IgD-negative memory B cell (primary cell): Measurements from ENCODE around the gene CABLES1. TPM values are rescaled to one million over a fixed set of nuclear protein-coding genes. Genes with fewer than 3 reads are reported as not detected.
"Not testable (repeated sequence)": the region's sequence is repeated elsewhere in the genome, so short reads cannot be mapped to it uniquely, and the experiment has no call there.

Experiments used
- H3K27ac Mint-ChIP-seq, 3 donors: one replicate each; pipeline ENCODE4 v1.8.0; 2020 to 2022; ENCODE audit warnings: mild to moderate bottlenecking in 3 of 3, mixed read lengths in 3 of 3, moderate library complexity in 1 of 3
- H3K27me3 Mint-ChIP-seq: one replicate; pipeline ENCODE4 v1.8.0; 2021; ENCODE audit warnings: mixed read lengths
- H3K36me3 Mint-ChIP-seq: one replicate; pipeline ENCODE4 v1.8.0; 2020; ENCODE audit warnings: mild to moderate bottlenecking, mixed read lengths
- H3K4me1 Mint-ChIP-seq, 3 donors: one replicate each; pipeline ENCODE4 v1.8.0; 2020 to 2022; ENCODE audit warnings: mixed read lengths in 3 of 3, mild to moderate bottlenecking in 1 of 3
- H3K4me3 Mint-ChIP-seq, 4 donors: one replicate each; pipeline ENCODE4 v1.8.0; 2020 to 2022; ENCODE audit warnings: mild to moderate bottlenecking in 4 of 4, mixed read lengths in 4 of 4, moderate library complexity in 3 of 4
- H3K9me3 Mint-ChIP-seq, 3 donors: one replicate each; pipeline ENCODE4 v1.8.0; 2020 to 2021; ENCODE audit warnings: mixed read lengths in 3 of 3, mild to moderate bottlenecking in 1 of 3
- polyA plus RNA-seq: library from polyadenylated mRNA; unstranded; fragments of 300-500 nt; fragmentation: Illumina TruSeq; gene quantifications from one replicate; pipeline ENCODE4 v1.2.3, GENCODE V29; 2021

Gene CABLES1
- polyA plus RNA-seq, 1 donor from 2014 or later = 0.30 TPM

GRCh38 chr18:23234619-23235018 lies 99.3 kb downstream of the CABLES1 start:
- Mint-ChIP-seq H3K9me3 (no peaks in the 10 kb centered on the region), H3K36me3 (no peaks in the 10 kb centered on the region), H3K4me1 (peaks cover 5 to 30% (median 26%) of the 10 kb centered on the region in 3 donors), H3K27ac (peak overlapping the region in 2 of 3 donors; percentile 16 to 59), H3K27me3 (peaks cover 15% of the 10 kb centered on the region), H3K4me3 (no peak overlapping the region)

- peak overlapping the region in 1 of 4 donors; percentile 26 for H3K4me3 Mint-ChIP-seq
- peaks cover 13% of the 10 kb centered on the region for H3K27me3 Mint-ChIP-seq
- peaks cover 5 to 26% (median 24%) of the 10 kb centered on the region in 3 donors for H3K4me1 Mint-ChIP-seq
- H3K9me3 Mint-ChIP-seq = no peaks in the 10 kb centered on the region
- H3K36me3 Mint-ChIP-seq = no peaks in the 10 kb centered on the region
- H3K27ac Mint-ChIP-seq = no peak overlapping the region
These were observed 100.1 kb downstream of the CABLES1 start for GRCh38 chr18:23235336-23235735.

GRCh38 chr18:23235860-23236259 lies 100.6 kb downstream of the CABLES1 start:
- Mint-ChIP-seq H3K4me3 (no peak overlapping the region), H3K36me3 (peaks cover under 1% of the 10 kb centered on the region), H3K9me3 (no peaks in the 10 kb centered on the region), H3K27me3 (peaks cover 14% of the 10 kb centered on the region), H3K27ac (no peak overlapping the region), H3K4me1 (peaks cover 5 to 23% (median 21%) of the 10 kb centered on the region in 3 donors)

GRCh38 chr18:23236876-23237468 lies 101.7 kb downstream of the CABLES1 start:
- Mint-ChIP-seq H3K4me3 (no peak overlapping the region), H3K9me3 (no peaks in the 10 kb centered on the region), H3K27ac (peak overlapping the region in 1 of 3 donors; percentile 57), H3K4me1 (peaks cover 0 to 17% (median 13%) of the 10 kb centered on the region in 3 donors), H3K27me3 (peaks cover 11% of the 10 kb centered on the region), H3K36me3 (peaks cover 3% of the 10 kb centered on the region)

- H3K27me3 Mint-ChIP-seq = peaks cover 7% of the 10 kb centered on the region
- peaks cover 5 to 16% (median 12%) of the 10 kb centered on the region in 3 donors for H3K4me1 Mint-ChIP-seq
- no peaks in the 10 kb centered on the region for H3K9me3 Mint-ChIP-seq
- peak overlapping the region in 1 of 4 donors; percentile 75 for H3K4me3 Mint-ChIP-seq
- H3K36me3 Mint-ChIP-seq = peaks cover 3% of the 10 kb centered on the region
- peak overlapping the region in 1 of 3 donors; percentile 6 for H3K27ac Mint-ChIP-seq
These were observed 102.4 kb downstream of the CABLES1 start for GRCh38 chr18:23237524-23238151.

GRCh38 chr18:23238152-23238531 lies 102.9 kb downstream of the CABLES1 start:
- peaks cover 5 to 14% (median 10%) of the 10 kb centered on the region in 3 donors for H3K4me1 Mint-ChIP-seq
- peaks cover 5% of the 10 kb centered on the region for H3K27me3 Mint-ChIP-seq
- peak overlapping the region in 2 of 4 donors; percentile 57 to 85 for H3K4me3 Mint-ChIP-seq
- H3K36me3 Mint-ChIP-seq = peaks cover 3% of the 10 kb centered on the region
- peak overlapping the region in 1 of 3 donors; percentile 6 for H3K27ac Mint-ChIP-seq
- H3K9me3 Mint-ChIP-seq = no peaks in the 10 kb centered on the region

GRCh38 chr18:23238651-23239349 lies 103.5 kb downstream of the CABLES1 start:
- peak overlapping the region in 1 of 3 donors; percentile 16 for H3K27ac Mint-ChIP-seq
- H3K4me3 Mint-ChIP-seq = peak overlapping the region in 1 of 4 donors; percentile 85
- H3K36me3 Mint-ChIP-seq = peaks cover 3% of the 10 kb centered on the region
- H3K4me1 Mint-ChIP-seq = peaks cover 5 to 14% (median 10%) of the 10 kb centered on the region in 3 donors
- H3K9me3 Mint-ChIP-seq = no peaks in the 10 kb centered on the region
- H3K27me3 Mint-ChIP-seq = peaks cover 3% of the 10 kb centered on the region

GRCh38 chr18:23239350-23239692 lies 104.0 kb downstream of the CABLES1 start:
- H3K4me1 Mint-ChIP-seq = peaks cover 5 to 14% (median 10%) of the 10 kb centered on the region in 3 donors
- peaks cover 3% of the 10 kb centered on the region for H3K36me3 Mint-ChIP-seq
- peaks cover 3% of the 10 kb centered on the region for H3K27me3 Mint-ChIP-seq
- H3K27ac Mint-ChIP-seq = peak overlapping the region in 1 of 3 donors; percentile 16
- H3K4me3 Mint-ChIP-seq = no peak overlapping the region
- no peaks in the 10 kb centered on the region for H3K9me3 Mint-ChIP-seq

GRCh38 chr18:23239885-23240608 lies 104.8 kb downstream of the CABLES1 start:
- peaks cover 5 to 14% (median 10%) of the 10 kb centered on the region in 3 donors for H3K4me1 Mint-ChIP-seq
- no peaks in the 10 kb centered on the region for H3K9me3 Mint-ChIP-seq
- peaks cover 5% of the 10 kb centered on the region for H3K27me3 Mint-ChIP-seq
- H3K36me3 Mint-ChIP-seq = peaks cover 3% of the 10 kb centered on the region
- H3K4me3 Mint-ChIP-seq = no peak overlapping the region
- no peak overlapping the region for H3K27ac Mint-ChIP-seq

GRCh38 chr18:23240609-23240930 lies 105.3 kb downstream of the CABLES1 start:
- H3K9me3 Mint-ChIP-seq = no peaks in the 10 kb centered on the region
- H3K36me3 Mint-ChIP-seq = peaks cover 3% of the 10 kb centered on the region
- no peak overlapping the region for H3K27ac Mint-ChIP-seq
- peaks cover 7% of the 10 kb centered on the region for H3K27me3 Mint-ChIP-seq
- H3K4me3 Mint-ChIP-seq = no peak overlapping the region
- H3K4me1 Mint-ChIP-seq = peaks cover 5 to 14% (median 10%) of the 10 kb centered on the region in 3 donors

GRCh38 chr18:23241833-23242496 lies 106.7 kb downstream of the CABLES1 start:
- H3K27ac Mint-ChIP-seq = peak overlapping the region in 2 of 3 donors; percentile 22 to 55
- H3K36me3 Mint-ChIP-seq, H3K4me3 Mint-ChIP-seq, H3K27me3 Mint-ChIP-seq, H3K9me3 Mint-ChIP-seq: not testable (repeated sequence)
- peaks cover 5 to 14% (median 10%) of the 10 kb centered on the region in 3 donors for H3K4me1 Mint-ChIP-seq

GRCh38 chr18:23243178-23243577 lies 107.9 kb downstream of the CABLES1 start:
- Mint-ChIP-seq H3K4me3 (no peak overlapping the region), H3K27ac (peak overlapping the region in 1 of 3 donors; percentile 35), H3K27me3 (peaks cover 7% of the 10 kb centered on the region)

GRCh38 chr18:23243816-23244215 lies 108.5 kb downstream of the CABLES1 start:
- Mint-ChIP-seq H3K4me1 (peaks cover 4 to 8% (median 5%) of the 10 kb centered on the region in 3 donors), H3K4me3 (no peak overlapping the region), H3K9me3 (no peaks in the 10 kb centered on the region), H3K27me3 (peaks cover 7% of the 10 kb centered on the region), H3K36me3 (peaks cover 3% of the 10 kb centered on the region), H3K27ac (peak overlapping the region in 1 of 3 donors; percentile 35)

More at GRCh38 chr18:23243178-23243577, 107.9 kb downstream of the CABLES1 start:
- Mint-ChIP-seq H3K36me3 (peaks cover 3% of the 10 kb centered on the region), H3K4me1 (peaks cover 5 to 10% (median 7%) of the 10 kb centered on the region in 3 donors), H3K9me3 (no peaks in the 10 kb centered on the region)

- Mint-ChIP-seq H3K36me3 (peaks cover 3% of the 10 kb centered on the region), H3K9me3 (no peaks in the 10 kb centered on the region), H3K27me3 (peaks cover 7% of the 10 kb centered on the region), H3K4me3 (no peak overlapping the region), H3K27ac (no peak overlapping the region), H3K4me1 (peaks cover 4 to 6% (median 5%) of the 10 kb centered on the region in 3 donors)
These were observed 109.1 kb downstream of the CABLES1 start for GRCh38 chr18:23244401-23244800.
